ENCODE results near the gene RPL7A.
"Not testable (repeated sequence)": the region's sequence is repeated elsewhere in the genome, so short reads cannot be mapped to it uniquely, and the experiment has no call there.

The RPL7A gene

GRCh38 chr9:133327834-133328484 lies 20.1 kb upstream of the RPL7A start:
- Histone ChIP-seq H3K36me3 (ENCODE audit: control insufficient read depth in 4 of 4, insufficient read depth in 4 of 4, low read length in 3 of 4) (peaks cover 10 to 34% (median 19%) of the 10 kb centered on the region in 4 experiments), H3K4me3 (ENCODE audit: control insufficient read depth in 1 of 7, extremely low read depth in 1 of 7, insufficient read depth in 4 of 7, low read depth in 2 of 7, low read length in 6 of 7) (no peak overlapping the region), H3K27ac (ENCODE audit: insufficient read depth in 1 of 2, low read depth in 1 of 2, low read length in 2 of 2, poor library complexity in 1 of 2, severe bottlenecking in 2 of 2) (no peak overlapping the region), H3K27me3 (replicated peaks in 2 of 5; ENCODE audit: control insufficient read depth in 4 of 5, insufficient read depth in 5 of 5, low read length in 4 of 5) (no peaks in the 10 kb centered on the region), H3K4me1 (ENCODE audit: control extremely low read depth in 1 of 4, control insufficient read depth in 4 of 4, insufficient read depth in 4 of 4, low read length in 3 of 4) (no peaks in the 10 kb centered on the region), H3K9me3 (ENCODE audit: control extremely low read depth in 1 of 5, control insufficient read depth in 4 of 5, insufficient read depth in 2 of 5, low read depth in 1 of 5, low read length in 4 of 5) (no peaks in the 10 kb centered on the region)
- CTCF ChIA-PET: interaction anchor here (0.8 to 6.5 kb wide), 2 partner anchors 141 to 145 kb away, joined by 3 to 63 read pairs; no protein-coding TSS in a partner anchor
- POLR2A ChIA-PET: no interaction called here
- DNase-seq: no peak
- 99% methylated on average over 8 of the region's 10 CpGs for WGBS (ENCODE audit: insufficient coverage)

- not testable (repeated sequence) for H3K4me3 ChIP-seq (ENCODE audit: control insufficient read depth in 1 of 7, extremely low read depth in 1 of 7, insufficient read depth in 4 of 7, low read depth in 2 of 7, low read length in 6 of 7); H3K27me3 ChIP-seq (replicated peaks in 2 of 5; ENCODE audit: control insufficient read depth in 4 of 5, insufficient read depth in 5 of 5, low read length in 4 of 5); H3K4me1 ChIP-seq (ENCODE audit: control extremely low read depth in 1 of 4, control insufficient read depth in 4 of 4, insufficient read depth in 4 of 4, low read length in 3 of 4); H3K27ac ChIP-seq (ENCODE audit: insufficient read depth in 1 of 2, low read depth in 1 of 2, low read length in 2 of 2, poor library complexity in 1 of 2, severe bottlenecking in 2 of 2); H3K9me3 ChIP-seq (ENCODE audit: control extremely low read depth in 1 of 5, control insufficient read depth in 4 of 5, insufficient read depth in 2 of 5, low read depth in 1 of 5, low read length in 4 of 5)
- ChIA-PET CTCF (interaction anchor here (0.8 to 6.5 kb wide), 19 partner anchors 9 to 145 kb away, joined by 3 to 63 read pairs (median 3); partner anchors contain the start of genes SURF1 and SURF2), POLR2A (interaction anchor here (1.0 to 1.2 kb wide), 2 partner anchors 10 to 91 kb away, joined by 3 read pairs; no protein-coding TSS in a partner anchor)
- 66% methylated on average over 13 of the region's 21 CpGs for WGBS (ENCODE audit: insufficient coverage)
- peaks cover 18 to 48% (median 34%) of the 10 kb centered on the region in 4 experiments for H3K36me3 ChIP-seq (ENCODE audit: control insufficient read depth in 4 of 4, insufficient read depth in 4 of 4, low read length in 3 of 4)
- DNase-seq: peak in 1 of 3 donors; percentile 21
Observed at GRCh38 chr9:133329306-133330156, 18.5 kb upstream of the RPL7A start.

- no peaks in the 10 kb centered on the region for H3K27me3 ChIP-seq (replicated peaks in 2 of 5; ENCODE audit: control insufficient read depth in 4 of 5, insufficient read depth in 5 of 5, low read length in 4 of 5)
- no peak overlapping the region for H3K27ac ChIP-seq (ENCODE audit: insufficient read depth in 1 of 2, low read depth in 1 of 2, low read length in 2 of 2, poor library complexity in 1 of 2, severe bottlenecking in 2 of 2)
- 96% methylated on average over 18 of the region's 19 CpGs for WGBS (ENCODE audit: insufficient coverage)
- CTCF ChIA-PET: interaction anchor here (0.9 to 6.5 kb wide), 7 partner anchors 10 to 149 kb away, joined by 3 to 63 read pairs (median 9); no protein-coding TSS in a partner anchor
- peaks cover 18 to 48% (median 36%) of the 10 kb centered on the region in 4 experiments for H3K36me3 ChIP-seq (ENCODE audit: control insufficient read depth in 4 of 4, insufficient read depth in 4 of 4, low read length in 3 of 4)
- H3K4me3 ChIP-seq (ENCODE audit: control insufficient read depth in 1 of 7, extremely low read depth in 1 of 7, insufficient read depth in 4 of 7, low read depth in 2 of 7, low read length in 6 of 7): no peak overlapping the region
- POLR2A ChIA-PET: no interaction called here
- no peaks in the 10 kb centered on the region for H3K9me3 ChIP-seq (ENCODE audit: control extremely low read depth in 1 of 5, control insufficient read depth in 4 of 5, insufficient read depth in 2 of 5, low read depth in 1 of 5, low read length in 4 of 5)
- no peak for DNase-seq
- H3K4me1 ChIP-seq (ENCODE audit: control extremely low read depth in 1 of 4, control insufficient read depth in 4 of 4, insufficient read depth in 4 of 4, low read length in 3 of 4): peaks cover 4 to 15% (median 14%) of the 10 kb centered on the region in 4 experiments
Observed at GRCh38 chr9:133331221-133331620, 16.8 kb upstream of the RPL7A start.

- DNase-seq: no peak
- H3K27ac ChIP-seq (ENCODE audit: insufficient read depth in 1 of 2, low read depth in 1 of 2, low read length in 2 of 2, poor library complexity in 1 of 2, severe bottlenecking in 2 of 2): no peak overlapping the region
- no peak overlapping the region for H3K4me3 ChIP-seq (ENCODE audit: control insufficient read depth in 1 of 7, extremely low read depth in 1 of 7, insufficient read depth in 4 of 7, low read depth in 2 of 7, low read length in 6 of 7)
- H3K27me3 ChIP-seq (replicated peaks in 2 of 5; ENCODE audit: control insufficient read depth in 4 of 5, insufficient read depth in 5 of 5, low read length in 4 of 5): no peaks in the 10 kb centered on the region
- H3K9me3 ChIP-seq (ENCODE audit: control extremely low read depth in 1 of 5, control insufficient read depth in 4 of 5, insufficient read depth in 2 of 5, low read depth in 1 of 5, low read length in 4 of 5): no peaks in the 10 kb centered on the region
- WGBS (ENCODE audit: insufficient coverage): 97% methylated on average over 57 of the region's 57 CpGs
- CTCF ChIA-PET: interaction anchor here (1.1 to 3.3 kb wide), 4 partner anchors 12 to 93 kb away, joined by 3 to 10 read pairs (median 6); no protein-coding TSS in a partner anchor
- peaks cover 18 to 48% (median 36%) of the 10 kb centered on the region in 4 experiments for H3K36me3 ChIP-seq (ENCODE audit: control insufficient read depth in 4 of 4, insufficient read depth in 4 of 4, low read length in 3 of 4)
- POLR2A ChIA-PET: no interaction called here
- peaks cover 4 to 19% (median 19%) of the 10 kb centered on the region in 4 experiments for H3K4me1 ChIP-seq (ENCODE audit: control extremely low read depth in 1 of 4, control insufficient read depth in 4 of 4, insufficient read depth in 4 of 4, low read length in 3 of 4)
Observed at GRCh38 chr9:133331641-133332380, 16.2 kb upstream of the RPL7A start.

DNA sequence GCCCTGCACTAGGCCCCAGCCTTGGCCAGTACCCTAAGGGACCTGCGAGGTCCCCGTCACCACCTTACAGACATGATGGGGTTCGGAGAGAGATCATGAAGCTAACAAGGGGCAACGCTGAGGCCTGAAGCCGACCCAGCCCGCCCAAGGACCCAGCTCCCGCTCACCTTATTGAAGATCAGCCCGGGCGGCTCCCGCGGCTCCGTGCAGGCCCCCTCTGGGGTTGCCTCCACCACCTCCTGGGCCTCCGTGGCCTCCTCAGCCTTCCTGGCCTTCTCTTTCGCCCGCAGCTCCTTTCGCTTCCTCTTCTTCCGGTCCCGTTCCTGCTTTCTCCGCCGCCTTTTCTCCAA lies 15.7 kb upstream of the RPL7A start:
- ChIA-PET POLR2A (no interaction called here), CTCF (interaction anchor here (1.1 to 3.3 kb wide), 4 partner anchors 11 to 94 kb away, joined by 3 to 9 read pairs (median 3); no protein-coding TSS in a partner anchor)
- no peak overlapping the region for H3K4me3 ChIP-seq (ENCODE audit: control insufficient read depth in 1 of 7, extremely low read depth in 1 of 7, insufficient read depth in 4 of 7, low read depth in 2 of 7, low read length in 6 of 7)
- DNase-seq: no peak
- no peak overlapping the region for H3K27ac ChIP-seq (ENCODE audit: insufficient read depth in 1 of 2, low read depth in 1 of 2, low read length in 2 of 2, poor library complexity in 1 of 2, severe bottlenecking in 2 of 2)
- H3K36me3 ChIP-seq (ENCODE audit: control insufficient read depth in 4 of 4, insufficient read depth in 4 of 4, low read length in 3 of 4): peaks cover 18 to 48% (median 36%) of the 10 kb centered on the region in 4 experiments
- no peaks in the 10 kb centered on the region for H3K9me3 ChIP-seq (ENCODE audit: control extremely low read depth in 1 of 5, control insufficient read depth in 4 of 5, insufficient read depth in 2 of 5, low read depth in 1 of 5, low read length in 4 of 5)
- 92% methylated on average over 19 of the region's 20 CpGs for WGBS (ENCODE audit: insufficient coverage)
- peaks cover 4 to 21% (median 19%) of the 10 kb centered on the region in 4 experiments for H3K4me1 ChIP-seq (ENCODE audit: control extremely low read depth in 1 of 4, control insufficient read depth in 4 of 4, insufficient read depth in 4 of 4, low read length in 3 of 4)
- H3K27me3 ChIP-seq (replicated peaks in 2 of 5; ENCODE audit: control insufficient read depth in 4 of 5, insufficient read depth in 5 of 5, low read length in 4 of 5): no peaks in the 10 kb centered on the region

DNA sequence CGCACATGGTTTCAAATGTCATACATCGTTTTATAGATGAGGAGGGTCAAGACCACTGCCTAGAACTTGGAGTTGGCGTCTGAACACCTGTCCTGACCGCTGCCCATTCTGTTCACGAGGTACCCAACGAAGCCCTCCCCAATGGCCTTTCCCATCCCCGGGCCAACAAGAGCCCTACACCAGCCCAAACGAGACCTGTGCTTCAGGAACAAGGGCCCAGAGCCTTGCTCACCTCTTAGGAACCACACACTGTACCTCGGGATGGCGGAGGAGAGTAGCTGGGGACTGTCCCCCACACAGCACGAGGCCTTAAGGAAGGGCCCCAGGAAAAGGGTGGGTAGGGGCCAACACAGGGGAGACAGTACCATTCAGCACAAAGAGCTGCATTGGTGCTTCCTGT lies 15.0 kb upstream of the RPL7A start:
- WGBS (ENCODE audit: insufficient coverage): 93% methylated on average over 10 of the region's 11 CpGs
- ChIA-PET CTCF (interaction anchor here (1.3 kb wide), 2 partner anchors 38 to 94 kb away, joined by 3 to 4 read pairs; no protein-coding TSS in a partner anchor), POLR2A (no interaction called here)

More for the DNA sequence above, 15.0 kb upstream of the RPL7A start:
- H3K4me1 ChIP-seq (ENCODE audit: control extremely low read depth in 1 of 4, control insufficient read depth in 4 of 4, insufficient read depth in 4 of 4, low read length in 3 of 4): peaks cover 4 to 21% (median 19%) of the 10 kb centered on the region in 4 experiments
- no peak overlapping the region for H3K4me3 ChIP-seq (ENCODE audit: control insufficient read depth in 1 of 7, extremely low read depth in 1 of 7, insufficient read depth in 4 of 7, low read depth in 2 of 7, low read length in 6 of 7)
- H3K27ac ChIP-seq (ENCODE audit: insufficient read depth in 1 of 2, low read depth in 1 of 2, low read length in 2 of 2, poor library complexity in 1 of 2, severe bottlenecking in 2 of 2): no peak overlapping the region
- H3K9me3 ChIP-seq (ENCODE audit: control extremely low read depth in 1 of 5, control insufficient read depth in 4 of 5, insufficient read depth in 2 of 5, low read depth in 1 of 5, low read length in 4 of 5): no peaks in the 10 kb centered on the region
- H3K36me3 ChIP-seq (ENCODE audit: control insufficient read depth in 4 of 4, insufficient read depth in 4 of 4, low read length in 3 of 4): peaks cover 18 to 51% (median 37%) of the 10 kb centered on the region in 4 experiments
- no peak for DNase-seq
- no peaks in the 10 kb centered on the region for H3K27me3 ChIP-seq (replicated peaks in 2 of 5; ENCODE audit: control insufficient read depth in 4 of 5, insufficient read depth in 5 of 5, low read length in 4 of 5)
